HEK293 (cell line): Measurements from ENCODE around the gene KCNK3.

Source experiments
- CTCF ChIA-PET: fragments of 350-600 bp; formaldehyde crosslinking; extraction: SDS; loops from one replicate; lab custom pipeline; 2021; ENCODE audit warnings: antibody characterized with exemption; lab: Yijun Ruan, JAX
- POLR2A ChIA-PET: fragments of 300-600 bp; formaldehyde crosslinking; extraction: SDS; loops from one replicate; lab custom pipeline; 2020; ENCODE audit warnings: antibody characterized with exemption, inconsistent platforms; lab: Yijun Ruan, JAX
- H3K27ac ChIP-seq: fragments of 200-500 bp; sonication (Bioruptor generic); 2 replicates; pipeline ENCODE4 v1.5.1; 2014; ENCODE audit warnings: low read depth, low read length, control low read depth, inconsistent platforms; ENCODE audit errors: extremely low read depth
- H3K36me3 ChIP-seq, 2 experiments: fragments of 200-500 bp in 1 of 2; sonication (Bioruptor generic) in 1 of 2; 1 replicate in 1 of 2; 2 replicates in 1 of 2; pipeline ENCODE4 v1.5.1; 2014 to 2017; ENCODE audit warnings: inconsistent platforms in 2 of 2, low read length in 2 of 2; ENCODE audit not compliant: control insufficient read depth in 2 of 2, insufficient read depth in 1 of 2
- H3K4me1 ChIP-seq: fragments of 200-500 bp; sonication (Bioruptor generic); 2 replicates; pipeline ENCODE4 v1.5.1; 2014; ENCODE audit warnings: mild to moderate bottlenecking, low read length, inconsistent platforms; ENCODE audit not compliant: control insufficient read depth, insufficient read depth
- H3K4me3 ChIP-seq: 2 replicates; pipeline ENCODE4 v1.5.1; 2011; ENCODE audit warnings: low read depth, mild to moderate bottlenecking, control low read depth, low read length, moderate library complexity
- H3K9me3 ChIP-seq: fragments of 200-500 bp; sonication (Bioruptor generic); 2 replicates; pipeline ENCODE4 v1.5.1; 2014; ENCODE audit warnings: low read depth, low read length, inconsistent platforms; ENCODE audit not compliant: control insufficient read depth, insufficient read depth
- CTCF ChIP-seq: fragments of 450-650 bp; formaldehyde crosslinking; IDR thresholded peaks from 2 replicates; pipeline ENCODE4 v1.5.1; 2016; ENCODE audit warnings: missing biosample characterization, missing genetic modification characterization
- GLI4 ChIP-seq: fragments of 450-650 bp; formaldehyde crosslinking; IDR thresholded peaks from 2 replicates; pipeline ENCODE4 v1.5.1; 2016; ENCODE audit warnings: missing biosample characterization, missing genetic modification characterization
- OSR2 ChIP-seq: fragments of 450-650 bp; formaldehyde crosslinking; IDR thresholded peaks from 2 replicates; pipeline ENCODE4 v1.5.1; 2016; ENCODE audit warnings: missing biosample characterization, missing genetic modification characterization
- TSHZ1 ChIP-seq: fragments of 450-650 bp; formaldehyde crosslinking; IDR thresholded peaks from 2 replicates; pipeline ENCODE4 v1.5.1; 2016; ENCODE audit warnings: missing biosample characterization, missing genetic modification characterization, borderline replicate concordance
- ZBTB17 ChIP-seq: fragments of 450-650 bp; formaldehyde crosslinking; IDR thresholded peaks from 2 replicates; pipeline ENCODE4 v1.5.1; 2016; ENCODE audit warnings: missing biosample characterization, missing genetic modification characterization
- ZBTB20 ChIP-seq: fragments of 450-650 bp; formaldehyde crosslinking; IDR thresholded peaks from 2 replicates; pipeline ENCODE4 v1.5.1; 2016; ENCODE audit warnings: missing biosample characterization, missing genetic modification characterization
- ZFHX2 ChIP-seq: fragments of 450-650 bp; formaldehyde crosslinking; conservative IDR thresholded peaks from 2 replicates; pipeline ENCODE4 v1.5.1; 2016; ENCODE audit warnings: missing biosample characterization, missing genetic modification characterization
- ZNF133 ChIP-seq: fragments of 450-650 bp; formaldehyde crosslinking; IDR thresholded peaks from 2 replicates; pipeline ENCODE4 v1.5.1; 2016; ENCODE audit warnings: missing biosample characterization, missing genetic modification characterization
- ZNF146 ChIP-seq: fragments of 450-650 bp; formaldehyde crosslinking; IDR thresholded peaks from 2 replicates; pipeline ENCODE4 v1.5.1; 2016; ENCODE audit warnings: missing biosample characterization, missing genetic modification characterization
- ZNF174 ChIP-seq: fragments of 450-650 bp; formaldehyde crosslinking; IDR thresholded peaks from 2 replicates; pipeline ENCODE4 v1.5.0; 2017; ENCODE audit warnings: missing biosample characterization, mild to moderate bottlenecking, missing genetic modification characterization
- ZNF202 ChIP-seq: fragments of 450-650 bp; formaldehyde crosslinking; IDR thresholded peaks from 2 replicates; pipeline ENCODE4 v1.5.1; 2016; ENCODE audit warnings: missing biosample characterization, missing genetic modification characterization, borderline replicate concordance
- ZNF248 ChIP-seq: fragments of 450-650 bp; formaldehyde crosslinking; IDR thresholded peaks from 2 replicates; pipeline ENCODE4 v1.5.1; 2017; ENCODE audit warnings: missing biosample characterization, missing genetic modification characterization
- ZNF335 ChIP-seq: fragments of 450-650 bp; formaldehyde crosslinking; conservative IDR thresholded peaks from 2 replicates; pipeline ENCODE4 v1.5.1; 2016; ENCODE audit warnings: missing biosample characterization, missing genetic modification characterization
- ZNF350 ChIP-seq: fragments of 450-650 bp; formaldehyde crosslinking; IDR thresholded peaks from 2 replicates; pipeline ENCODE4 v1.5.0; 2017; ENCODE audit warnings: missing biosample characterization, mild to moderate bottlenecking, missing genetic modification characterization
- ZNF501 ChIP-seq: fragments of 450-650 bp; formaldehyde crosslinking; IDR thresholded peaks from 2 replicates; pipeline ENCODE4 v1.5.1; 2016; ENCODE audit warnings: missing biosample characterization, missing genetic modification characterization
- ZNF555 ChIP-seq: fragments of 450-650 bp; formaldehyde crosslinking; conservative IDR thresholded peaks from 2 replicates; pipeline ENCODE4 v1.5.1; 2017; ENCODE audit warnings: missing biosample characterization, mild to moderate bottlenecking, missing genetic modification characterization, inconsistent platforms
- ZNF600 ChIP-seq: fragments of 450-650 bp; formaldehyde crosslinking; IDR thresholded peaks from 2 replicates; pipeline ENCODE4 v1.5.1; 2016; ENCODE audit warnings: missing biosample characterization, missing genetic modification characterization
- ZNF701 ChIP-seq: fragments of 450-650 bp; formaldehyde crosslinking; IDR thresholded peaks from 2 replicates; pipeline ENCODE4 v1.5.1; 2016; ENCODE audit warnings: missing biosample characterization, missing genetic modification characterization
- ZNF830 ChIP-seq: fragments of 450-650 bp; IDR thresholded peaks from 2 replicates; pipeline ENCODE4 v1.5.0; 2018; ENCODE audit warnings: missing biosample characterization, missing genetic modification characterization, low read depth, mild to moderate bottlenecking, moderate library complexity
- ZNF843 ChIP-seq: fragments of 450-650 bp; formaldehyde crosslinking; IDR thresholded peaks from 2 replicates; pipeline ENCODE4 v1.5.1; 2016; ENCODE audit warnings: missing biosample characterization, missing genetic modification characterization
- TF ChIP-seq, protein P1 (sequence below): fragments of 450-650 bp; formaldehyde crosslinking; IDR thresholded peaks from 2 replicates; pipeline ENCODE4 v1.5.1; 2016; ENCODE audit warnings: missing biosample characterization, missing genetic modification characterization

The KCNK3 gene

GRCh38 chr2:26722328-26722727, 29.8 kb downstream of the KCNK3 start:
- TF ChIP-seq ZNF335 (tag by site-specific recombination), result no peak
- TF ChIP-seq ZNF146 (tag by site-specific recombination), result no peak
- TF ChIP-seq ZNF248, result no peak
- TF ChIP-seq ZNF202 (tag by site-specific recombination), result no peak
- TF ChIP-seq ZNF701 (tag by site-specific recombination), result no peak
- TF ChIP-seq ZBTB20 (tag by site-specific recombination), result no peak
- no peak for TF ChIP-seq ZNF350
- no peak for TF ChIP-seq ZNF555
- no peak for TF ChIP-seq CTCF (tag by site-specific recombination)
- TF ChIP-seq ZNF600 (tag by site-specific recombination), result no peak
- H3K9me3 ChIP-seq, result no peaks in the 10 kb centered on the region
- H3K4me3 ChIP-seq, result no peak overlapping the region
- ChIA-PET POLR2A (no interaction called here), CTCF (interaction anchor here (3.7 kb wide), 1 partner anchor 23 kb away, joined by 13 read pairs; no protein-coding TSS in a partner anchor)
- no peak overlapping the region for H3K27ac ChIP-seq
- no peaks in the 10 kb centered on the region for H3K36me3 ChIP-seq
- H3K4me1 ChIP-seq, result peaks cover 6% of the 10 kb centered on the region

DNA sequence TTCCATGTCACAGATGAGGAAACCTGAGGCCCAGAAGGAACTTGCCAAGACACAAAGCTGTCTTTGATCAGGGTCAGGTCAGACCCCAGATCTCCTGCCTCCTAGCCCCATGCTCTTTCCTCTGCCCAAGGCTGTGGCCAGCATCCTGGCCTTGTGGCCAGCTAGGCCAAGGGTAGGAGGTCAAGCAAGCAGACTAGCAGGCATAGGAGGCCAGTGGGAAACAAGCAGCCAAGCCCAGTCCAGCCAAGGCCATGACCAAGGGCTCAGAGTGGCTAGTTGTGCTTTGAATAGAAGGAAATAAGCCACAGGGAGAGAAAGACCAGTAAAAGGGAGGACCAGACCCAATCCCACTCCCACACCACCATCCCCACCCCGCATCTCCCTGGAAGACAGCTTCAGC, 30.4 kb downstream of the KCNK3 start:
- peaks cover 6% of the 10 kb centered on the region for H3K4me1 ChIP-seq
- H3K9me3 ChIP-seq, result no peaks in the 10 kb centered on the region
- TF ChIP-seq ZNF501 (tag by site-specific recombination) (no peak), GLI4 (tag by site-specific recombination) (no peak), TSHZ1 (tag by site-specific recombination) (no peak), ZNF830 (tag by site-specific recombination) (no peak), OSR2 (no peak), ZBTB17 (no peak), ZNF133 (tag by site-specific recombination) (no peak), ZNF174 (tag by site-specific recombination) (no peak), ZNF843 (tag by site-specific recombination) (no peak), ZFHX2 (tag by site-specific recombination) (no peak)
- TF ChIP-seq, protein P1, sequence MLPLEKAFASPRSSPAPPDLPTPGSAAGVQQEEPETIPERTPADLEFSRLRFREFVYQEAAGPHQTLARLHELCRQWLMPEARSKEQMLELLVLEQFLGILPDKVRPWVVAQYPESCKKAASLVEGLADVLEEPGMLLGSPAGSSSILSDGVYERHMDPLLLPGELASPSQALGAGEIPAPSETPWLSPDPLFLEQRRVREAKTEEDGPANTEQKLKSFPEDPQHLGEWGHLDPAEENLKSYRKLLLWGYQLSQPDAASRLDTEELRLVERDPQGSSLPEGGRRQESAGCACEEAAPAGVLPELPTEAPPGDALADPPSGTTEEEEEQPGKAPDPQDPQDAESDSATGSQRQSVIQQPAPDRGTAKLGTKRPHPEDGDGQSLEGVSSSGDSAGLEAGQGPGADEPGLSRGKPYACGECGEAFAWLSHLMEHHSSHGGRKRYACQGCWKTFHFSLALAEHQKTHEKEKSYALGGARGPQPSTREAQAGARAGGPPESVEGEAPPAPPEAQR (tag by site-specific recombination), result no peak
- ChIA-PET POLR2A (no interaction called here), CTCF (interaction anchor here (0.6 kb wide), 1 partner anchor 76 kb away, joined by 3 read pairs; no protein-coding TSS in a partner anchor)
- H3K4me3 ChIP-seq, result no peak overlapping the region
- no peaks in the 10 kb centered on the region for H3K36me3 ChIP-seq
- H3K27ac ChIP-seq, result no peak overlapping the region
